HUES64 (cell line): Measurements from ENCODE around the gene TRHDE.

ENCODE experiments used
- H3K27ac ChIP-seq: 2 replicates; pipeline ENCODE4 v1.7.0; 2013; ENCODE audit warnings: low read depth, low read length, inconsistent platforms
- H3K27me3 ChIP-seq: 2 replicates; pipeline ENCODE4 v1.6.1; 2013; ENCODE audit warnings: mild to moderate bottlenecking, low read length; ENCODE audit not compliant: insufficient read depth
- H3K36me3 ChIP-seq: 2 replicates; pipeline ENCODE4 v1.6.1; 2013; ENCODE audit warnings: mild to moderate bottlenecking, low read length; ENCODE audit not compliant: insufficient read depth
- H3K4me1 ChIP-seq: 2 replicates; pipeline ENCODE4 v1.6.1; 2013; ENCODE audit warnings: mild to moderate bottlenecking, low read length, moderate library complexity; ENCODE audit not compliant: insufficient read depth
- H3K4me3 ChIP-seq: 2 replicates; pipeline ENCODE4 v1.5.1; 2013; ENCODE audit warnings: mild to moderate bottlenecking, low read length, moderate library complexity
- H3K9ac ChIP-seq: 2 replicates; pipeline ENCODE4 v1.6.1; 2013; ENCODE audit warnings: mild to moderate bottlenecking, low read depth, low read length
- H3K9me3 ChIP-seq: 2 replicates; pipeline ENCODE4 v1.6.1; 2013; ENCODE audit warnings: low read depth, low read length; ENCODE audit not compliant: insufficient read depth
- WGBS: fragments of 150-250, 120-280 bp; methylation state at CpG from one replicate; pipeline ENCODE4 v1.1.7; 2013; ENCODE audit warnings: missing lambda C conversion rate; 5-methylcytosine and 5-hydroxymethylcytosine counted together

Gene TRHDE

GRCh38 chr12:72274931-72275330 is 2.8 kb downstream of the TRHDE start:
- no peak overlapping the region for H3K4me3 ChIP-seq

DNA sequence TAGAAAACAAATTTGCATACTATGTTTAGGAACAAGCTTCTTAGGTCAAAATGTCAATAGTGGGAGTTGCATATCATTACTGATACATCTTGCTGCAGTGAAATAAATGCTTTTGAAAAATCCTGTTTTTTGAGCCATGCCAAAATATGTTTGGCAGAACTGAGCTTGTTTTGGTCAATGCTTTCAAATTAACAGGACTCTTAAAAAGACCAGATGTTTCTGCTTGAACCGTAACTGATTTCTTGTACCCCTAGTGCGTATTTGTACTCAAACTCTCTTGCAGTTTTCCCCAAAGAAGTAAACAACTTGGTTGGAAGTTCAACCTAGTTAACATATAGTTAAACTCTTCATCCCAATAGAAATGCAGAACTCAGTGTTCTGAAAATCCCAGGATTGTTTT is 3.4 kb downstream of the TRHDE start:
- Histone ChIP-seq H3K27ac (no peak overlapping the region), H3K4me1 (peaks cover 12% of the 10 kb centered on the region), H3K36me3 (no peaks in the 10 kb centered on the region), H3K27me3 (peaks cover 51% of the 10 kb centered on the region), H3K9me3 (no peaks in the 10 kb centered on the region), H3K9ac (no peak overlapping the region), H3K4me3 (no peak overlapping the region)
- WGBS: 99% methylated on average over 2 of the region's 2 CpGs

More at GRCh38 chr12:72274931-72275330, 2.8 kb downstream of the TRHDE start:
- H3K9me3 ChIP-seq: no peaks in the 10 kb centered on the region
- peaks cover 14% of the 10 kb centered on the region for H3K4me1 ChIP-seq
- H3K36me3 ChIP-seq: no peaks in the 10 kb centered on the region
- 70% methylated on average over 1 of the region's 1 CpG for WGBS
- no peak overlapping the region for H3K27ac ChIP-seq
- no peak overlapping the region for H3K9ac ChIP-seq
- peaks cover 57% of the 10 kb centered on the region for H3K27me3 ChIP-seq

DNA sequence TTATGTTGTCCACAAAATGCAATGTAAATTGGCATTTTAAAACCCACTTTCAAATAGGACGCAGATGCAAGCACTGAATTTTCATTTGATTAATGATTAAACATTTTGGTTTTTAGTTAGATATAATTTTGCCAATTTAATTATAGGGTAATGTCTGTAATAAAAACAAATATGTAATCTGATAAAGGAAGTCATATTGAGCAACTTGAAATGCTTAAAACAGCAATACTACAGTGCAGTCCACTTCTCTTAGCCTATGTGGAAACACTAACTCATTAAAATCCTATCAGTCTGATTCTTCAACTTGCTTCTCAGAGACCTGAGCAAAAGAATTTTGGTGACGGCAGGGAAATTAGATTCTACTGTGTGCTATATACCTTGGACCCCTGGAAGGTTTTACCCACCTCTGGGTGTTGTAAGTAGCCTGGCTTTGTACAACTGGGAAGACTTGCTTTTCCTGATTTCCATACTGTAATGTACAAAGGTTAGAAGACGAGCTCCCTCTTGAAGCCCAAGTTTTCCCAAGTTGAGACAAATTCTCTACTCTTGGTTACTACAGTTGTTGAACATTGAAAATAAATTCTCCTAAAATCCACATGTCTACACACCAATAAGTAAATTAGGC is 4.1 kb downstream of the TRHDE start:
- H3K9me3 ChIP-seq: no peaks in the 10 kb centered on the region
- no peaks in the 10 kb centered on the region for H3K36me3 ChIP-seq
- H3K4me3 ChIP-seq: no peak overlapping the region
- H3K27me3 ChIP-seq: peaks cover 43% of the 10 kb centered on the region
- no peak overlapping the region for H3K9ac ChIP-seq
- H3K4me1 ChIP-seq: peaks cover 14% of the 10 kb centered on the region
- H3K27ac ChIP-seq: no peak overlapping the region
- 98% methylated on average over 2 of the region's 3 CpGs for WGBS

DNA sequence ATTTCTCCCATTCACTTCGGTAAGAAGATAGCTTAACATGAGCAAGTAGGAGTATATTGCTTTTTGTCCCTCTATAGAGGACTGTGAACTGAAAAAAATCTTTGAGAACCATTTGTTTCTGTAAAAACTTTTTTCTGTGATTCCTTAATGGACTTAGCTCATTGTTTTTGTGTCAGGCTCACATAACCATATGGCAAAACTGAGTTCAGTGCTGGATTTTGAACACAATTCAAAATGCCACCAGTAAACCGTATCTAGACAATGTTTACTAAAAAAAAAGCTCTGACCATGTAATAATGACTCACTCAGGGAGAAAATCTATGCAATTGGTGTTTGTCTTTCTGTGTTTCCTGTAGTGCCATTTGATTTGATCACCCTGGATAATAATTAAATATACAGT is 5.2 kb downstream of the TRHDE start:
- Histone ChIP-seq H3K4me3 (no peak overlapping the region), H3K4me1 (peaks cover 22% of the 10 kb centered on the region), H3K36me3 (no peaks in the 10 kb centered on the region), H3K9me3 (no peaks in the 10 kb centered on the region), H3K9ac (no peak overlapping the region), H3K27ac (no peak overlapping the region), H3K27me3 (peaks cover 32% of the 10 kb centered on the region)
- WGBS: 95% methylated on average over 2 of the region's 2 CpGs

DNA sequence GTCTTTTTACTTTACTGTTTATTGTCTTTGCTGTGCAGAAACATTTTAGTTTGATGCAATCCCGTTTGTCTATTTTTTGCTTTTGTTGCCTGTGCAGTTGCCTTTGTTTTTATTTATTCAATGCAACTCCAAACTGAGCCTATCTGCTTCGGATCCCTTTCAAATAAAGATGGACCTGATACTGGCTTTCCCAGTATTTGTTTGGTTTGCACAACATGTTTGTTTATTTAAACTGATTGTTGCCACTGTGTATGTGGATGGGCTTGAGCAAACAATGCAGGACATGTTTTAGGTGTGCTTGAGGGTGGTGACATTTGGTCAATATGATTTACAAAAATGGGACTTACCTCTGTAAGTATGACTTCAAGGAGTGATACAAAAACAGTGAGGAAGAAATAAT is 6.7 kb downstream of the TRHDE start:
- H3K36me3 ChIP-seq: no peaks in the 10 kb centered on the region
- WGBS: 71% methylated on average over 2 of the region's 2 CpGs
- H3K9ac ChIP-seq: no peak overlapping the region
- peaks cover 18% of the 10 kb centered on the region for H3K4me1 ChIP-seq
- H3K9me3 ChIP-seq: no peaks in the 10 kb centered on the region
- H3K4me3 ChIP-seq: no peak overlapping the region
- H3K27ac ChIP-seq: no peak overlapping the region
- peaks cover 17% of the 10 kb centered on the region for H3K27me3 ChIP-seq

GRCh38 chr12:72281126-72281525 is 9.0 kb downstream of the TRHDE start:
- Histone ChIP-seq H3K27ac (peak overlapping the region; percentile 28; the same call in 1 of the 2 replicates), H3K9ac (0 out of 2 replicates have a peak overlapping the region, but pooled peaks have one; percentile 2), H3K4me1 (peaks cover 15% of the 10 kb centered on the region), H3K36me3 (no peaks in the 10 kb centered on the region), H3K4me3 (no peak overlapping the region), H3K9me3 (no peaks in the 10 kb centered on the region), H3K27me3 (no peaks in the 10 kb centered on the region; the same call in 1 of the 2 replicates)
- WGBS: 46% methylated on average over 4 of the region's 4 CpGs

GRCh38 chr12:72282721-72283120 is 10.6 kb downstream of the TRHDE start:
- no CpG with 5 or more reads among the region's 1 CpG for WGBS
- H3K27me3 ChIP-seq: no peaks in the 10 kb centered on the region
- no peaks in the 10 kb centered on the region for H3K36me3 ChIP-seq
- H3K9ac ChIP-seq: no peak overlapping the region
- H3K27ac ChIP-seq: no peak overlapping the region
- H3K4me3 ChIP-seq: no peak overlapping the region
- H3K9me3 ChIP-seq: no peaks in the 10 kb centered on the region
- H3K4me1 ChIP-seq: peaks cover 15% of the 10 kb centered on the region

DNA sequence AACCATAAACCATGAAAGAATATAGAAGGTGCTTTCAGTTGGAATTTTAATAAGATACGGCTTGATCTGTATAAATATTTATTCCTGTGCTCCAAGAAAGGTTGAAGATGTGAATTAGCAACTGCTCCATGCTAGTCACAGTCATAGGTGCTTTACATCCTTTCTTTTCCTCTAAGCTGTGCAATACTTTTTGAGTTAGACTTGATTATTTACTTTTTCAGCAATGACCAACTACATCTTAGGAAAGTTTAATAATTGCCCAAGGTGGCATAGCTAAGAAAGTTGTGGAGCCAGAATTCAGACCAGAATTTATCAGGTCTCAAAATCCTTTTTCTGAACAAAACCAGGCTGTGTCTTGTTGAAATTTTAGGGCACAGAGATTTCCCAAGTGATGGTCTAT is 13.7 kb downstream of the TRHDE start:
- WGBS: 89% methylated on average over 1 of the region's 1 CpG
- Histone ChIP-seq H3K27me3 (no peaks in the 10 kb centered on the region), H3K9ac (no peak overlapping the region), H3K4me1 (peaks cover 13% of the 10 kb centered on the region), H3K4me3 (no peak overlapping the region), H3K27ac (no peak overlapping the region), H3K9me3 (no peaks in the 10 kb centered on the region), H3K36me3 (no peaks in the 10 kb centered on the region)

DNA sequence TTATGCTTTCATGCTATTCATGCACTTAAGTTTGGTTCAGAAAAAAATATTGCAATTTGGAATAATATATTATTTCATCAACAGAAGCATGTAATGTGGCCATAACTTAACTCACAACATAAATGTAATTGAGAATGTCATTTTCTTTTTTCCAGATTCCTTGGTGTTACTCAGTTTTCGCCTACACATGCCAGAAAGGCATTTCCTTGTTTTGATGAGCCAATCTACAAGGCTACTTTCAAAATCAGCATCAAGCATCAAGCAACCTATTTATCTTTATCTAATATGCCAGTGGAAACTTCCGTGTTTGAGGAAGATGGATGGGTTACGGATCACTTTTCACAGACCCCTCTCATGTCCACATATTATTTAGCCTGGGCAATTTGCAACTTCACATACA is 14.4 kb downstream of the TRHDE start:
- Histone ChIP-seq H3K9me3 (no peaks in the 10 kb centered on the region), H3K4me3 (no peak overlapping the region), H3K36me3 (no peaks in the 10 kb centered on the region), H3K4me1 (peaks cover 6% of the 10 kb centered on the region), H3K9ac (no peak overlapping the region), H3K27ac (no peak overlapping the region), H3K27me3 (no peaks in the 10 kb centered on the region)
- 98% methylated on average over 2 of the region's 3 CpGs for WGBS

- no peaks in the 10 kb centered on the region for H3K36me3 ChIP-seq
- H3K27me3 ChIP-seq: no peaks in the 10 kb centered on the region
- H3K4me3 ChIP-seq: no peak overlapping the region
- WGBS: 98% methylated on average over 3 of the region's 3 CpGs
- H3K9ac ChIP-seq: no peak overlapping the region
- no peaks in the 10 kb centered on the region for H3K4me1 ChIP-seq
- no peak overlapping the region for H3K27ac ChIP-seq
- H3K9me3 ChIP-seq: no peaks in the 10 kb centered on the region
Measured at GRCh38 chr12:72288436-72288835, 16.3 kb downstream of the TRHDE start.

- H3K4me1 ChIP-seq: no peaks in the 10 kb centered on the region
- H3K27me3 ChIP-seq: no peaks in the 10 kb centered on the region
- WGBS: 92% methylated on average over 2 of the region's 2 CpGs
- no peaks in the 10 kb centered on the region for H3K36me3 ChIP-seq
- no peaks in the 10 kb centered on the region for H3K9me3 ChIP-seq
- H3K9ac ChIP-seq: no peak overlapping the region
- no peak overlapping the region for H3K4me3 ChIP-seq
- H3K27ac ChIP-seq: no peak overlapping the region
Measured at GRCh38 chr12:72288911-72289310, 16.7 kb downstream of the TRHDE start.

GRCh38 chr12:72289633-72290032 is 17.5 kb downstream of the TRHDE start:
- no peaks in the 10 kb centered on the region for H3K36me3 ChIP-seq
- no peak overlapping the region for H3K4me3 ChIP-seq
- H3K27ac ChIP-seq: no peak overlapping the region
- WGBS: 92% methylated on average over 1 of the region's 2 CpGs
- no peaks in the 10 kb centered on the region for H3K9me3 ChIP-seq
- H3K27me3 ChIP-seq: no peaks in the 10 kb centered on the region
- H3K9ac ChIP-seq: no peak overlapping the region
- no peaks in the 10 kb centered on the region for H3K4me1 ChIP-seq
